Endothelial cell of umbilical vein (primary cell): ENCODE data around the gene U2AF2. TPM values are rescaled to one million over a fixed set of nuclear protein-coding genes. Genes with fewer than 3 reads are reported as not detected.

Source experiments
- BruUV-seq: library from RNA; stranded (reverse); fragments of 400-500 nt; replicated peaks from 2 replicates; lab custom pipeline; 2021; lab: Mats Ljungman, UMichigan
- CTCF ChIA-PET: fragments of 300-600, 350-600 bp; sonication (Branson Sonifier 250); formaldehyde crosslinking; loops from one replicate; lab custom pipeline; 2021; ENCODE audit warnings: antibody characterized with exemption, inconsistent platforms; lab: Charles Lee
- POLR2A ChIA-PET: fragments of 300-600, 350-600 bp; sonication (Branson Sonifier 250); formaldehyde crosslinking; loops from one replicate; lab custom pipeline; 2021; ENCODE audit warnings: antibody characterized with exemption, inconsistent platforms; lab: Charles Lee
- DNase-seq: peaks from one replicate; pipeline ENCODE4 v3.0.0-alpha.2; 2011; ENCODE audit warnings: low read depth, low spot score
- FAIRE-seq: peaks from 2 replicates; lab custom pipeline; 2011; peaks lifted over from hg19 to GRCh38; lab: Jason Lieb, UNC
- H2AFZ ChIP-seq: 2 replicates; pipeline ENCODE4 v1.6.0; 2012; ENCODE audit warnings: low read depth, low read length, control low read depth, inconsistent platforms
- H3K27ac ChIP-seq: 2 replicates; pipeline ENCODE4 v1.5.1; 2011; ENCODE audit warnings: low read depth, mild to moderate bottlenecking, control low read depth, low read length, moderate library complexity; ENCODE audit not compliant: insufficient read depth
- H3K27me3 ChIP-seq, 2 experiments: 2 replicates each; pipeline versions ENCODE4 v1.6.0 to v1.6.1; 2011; ENCODE audit warnings: low read length in 2 of 2, mixed read lengths in 1 of 2; ENCODE audit not compliant: control insufficient read depth in 2 of 2, insufficient read depth in 2 of 2
- H3K36me3 ChIP-seq, 2 experiments: 2 replicates in 1 of 2; 3 replicates in 1 of 2; pipeline ENCODE4 v1.5.1; 2011; ENCODE audit warnings: low read length in 2 of 2, mild to moderate bottlenecking in 1 of 2, moderate library complexity in 1 of 2; ENCODE audit not compliant: control insufficient read depth in 2 of 2, insufficient read depth in 2 of 2; ENCODE audit errors: extremely low read depth in 1 of 2
- H3K4me1 ChIP-seq: 3 replicates; pipeline ENCODE4 v1.5.1; 2011; ENCODE audit warnings: mild to moderate bottlenecking, low read length; ENCODE audit not compliant: control insufficient read depth, insufficient read depth; ENCODE audit errors: extremely low read depth
- H3K4me2 ChIP-seq: 2 replicates; pipeline ENCODE4 v1.6.1; 2011; ENCODE audit warnings: low read length, control low read depth, mixed read lengths; ENCODE audit not compliant: insufficient read depth
- H3K4me3 ChIP-seq, 3 experiments: fragments of 200-600 bp in 1 of 3; sonication (generic), shearing (Covaris generic) in 1 of 3; replicated peaks in 1 of 3; 2 replicates each; pipeline ENCODE4 v1.5.1; 2011 to 2016; ENCODE audit warnings: control low read depth in 3 of 3, low read length in 3 of 3, mild to moderate bottlenecking in 2 of 3, inconsistent platforms in 1 of 3, low read depth in 1 of 3, moderate library complexity in 1 of 3; ENCODE audit not compliant: insufficient read depth in 1 of 3
- H3K79me2 ChIP-seq: 2 replicates; pipeline ENCODE4 v1.6.0; 2012; ENCODE audit warnings: low read length, inconsistent platforms; ENCODE audit not compliant: control insufficient read depth, insufficient read depth
- H3K9ac ChIP-seq: replicated peaks from 2 replicates; pipeline ENCODE3; 2011; ENCODE audit warnings: low read length, control low read depth; ENCODE audit not compliant: insufficient read depth; ENCODE audit errors: extremely low read depth
- H3K9me1 ChIP-seq: replicated peaks from 3 replicates; pipeline ENCODE4 v1.6.0; 2011; ENCODE audit warnings: mild to moderate bottlenecking, low read length; ENCODE audit not compliant: control insufficient read depth, insufficient read depth; ENCODE audit errors: extremely low read depth
- H3K9me3 ChIP-seq: replicated peaks from 2 replicates; pipeline ENCODE4 v1.5.1; 2012; ENCODE audit warnings: low read length, inconsistent platforms; ENCODE audit not compliant: control insufficient read depth, insufficient read depth
- H4K20me1 ChIP-seq: replicated peaks from 2 replicates; pipeline ENCODE3; 2011; ENCODE audit warnings: mild to moderate bottlenecking, low read length; ENCODE audit not compliant: control insufficient read depth, insufficient read depth; ENCODE audit errors: extremely low read depth
- EZH2 ChIP-seq: IDR thresholded peaks from 2 replicates; pipeline ENCODE4 v1.6.1; 2012; ENCODE audit warnings: borderline replicate concordance, low read depth, mild to moderate bottlenecking, moderate library complexity, low read length, inconsistent platforms; ENCODE audit not compliant: severe bottlenecking
- FOS ChIP-seq: IDR thresholded peaks from 2 replicates; pipeline ENCODE4 v1.6.1; 2011; ENCODE audit warnings: mild to moderate bottlenecking, low read length, moderate library complexity, borderline replicate concordance; ENCODE audit not compliant: insufficient read depth
- GATA2 ChIP-seq: IDR thresholded peaks from 2 replicates; pipeline ENCODE4 v1.7.0; 2011; ENCODE audit warnings: low read depth, mild to moderate bottlenecking, moderate library complexity, mixed read lengths, low read length; ENCODE audit not compliant: insufficient read length, insufficient read depth
- JUN ChIP-seq: IDR thresholded peaks from 2 replicates; pipeline ENCODE4 v1.6.1; 2011; ENCODE audit warnings: borderline replicate concordance, low read depth; ENCODE audit not compliant: insufficient read length, insufficient read depth
- MAX ChIP-seq: IDR thresholded peaks from 2 replicates; pipeline ENCODE4 v1.6.1; 2011; ENCODE audit not compliant: insufficient read depth, insufficient read length
- MYC ChIP-seq: IDR thresholded peaks from one replicate; pipeline ENCODE4 v1.6.1; 2011; ENCODE audit warnings: mild to moderate bottlenecking, low read depth, low read length
- POLR2A ChIP-seq: IDR thresholded peaks from 2 replicates; pipeline ENCODE4 v1.6.1; 2012; ENCODE audit warnings: low read depth, mild to moderate bottlenecking, control low read depth, low read length
- POLR2AphosphoS5 ChIP-seq: IDR thresholded peaks from 2 replicates; pipeline ENCODE4 v1.6.1; 2012; ENCODE audit warnings: low read depth, mild to moderate bottlenecking, control low read depth, low read length, moderate library complexity; ENCODE audit not compliant: insufficient read depth
- dilution Hi-C: fragments of 300-500 bp; cut with MboI; formaldehyde crosslinking; loops from one replicate; pipeline ENCODE4 v1.15.0; 2019; ENCODE audit warnings: low sequenced_read_pairs; ENCODE audit not compliant: extremely low pct_ligation_motif_present
- intact Hi-C: fragments of 100-400 bp; cut with micrococcal nuclease; formaldehyde crosslinking; loops from one replicate; pipeline ENCODE4 v1.10.0; 2022
- polyA plus RNA-seq, 4 experiments: library from polyadenylated mRNA; depleted of rRNA in 3 of 4; stranded (reverse) in 3 of 4; unstranded in 1 of 4; fragments of >200 nt; gene quantifications; 2 replicates each; pipeline versions ENCODE4 v1.2.1 to v1.2.3, GENCODE V29; 2011 to 2012; ENCODE audit warnings: missing spikeins in 1 of 4
- total RNA-seq: library from RNA; stranded (reverse); gene quantifications from 2 replicates; pipeline ENCODE4 v1.2.3, GENCODE V29; 2021
- TF ChIP-seq, protein P1 (sequence below), 2 donors: IDR thresholded peaks; 1 replicate in 1 of 2; 2 replicates in 1 of 2; pipeline ENCODE4 v1.5.1; 2011; ENCODE audit warnings: low read length in 2 of 2, mild to moderate bottlenecking in 2 of 2, moderate library complexity in 2 of 2, control low read depth in 1 of 2, inconsistent platforms in 1 of 2, low read depth in 1 of 2; ENCODE audit not compliant: insufficient read depth in 1 of 2; ENCODE audit errors: extremely low read depth in 1 of 2

Gene U2AF2
- total and polyA plus RNA-seq, 2 donors (not counting 3 experiments of a cell fraction or from before 2014, with no cell fraction given), result 183 to 259 TPM

DNA sequence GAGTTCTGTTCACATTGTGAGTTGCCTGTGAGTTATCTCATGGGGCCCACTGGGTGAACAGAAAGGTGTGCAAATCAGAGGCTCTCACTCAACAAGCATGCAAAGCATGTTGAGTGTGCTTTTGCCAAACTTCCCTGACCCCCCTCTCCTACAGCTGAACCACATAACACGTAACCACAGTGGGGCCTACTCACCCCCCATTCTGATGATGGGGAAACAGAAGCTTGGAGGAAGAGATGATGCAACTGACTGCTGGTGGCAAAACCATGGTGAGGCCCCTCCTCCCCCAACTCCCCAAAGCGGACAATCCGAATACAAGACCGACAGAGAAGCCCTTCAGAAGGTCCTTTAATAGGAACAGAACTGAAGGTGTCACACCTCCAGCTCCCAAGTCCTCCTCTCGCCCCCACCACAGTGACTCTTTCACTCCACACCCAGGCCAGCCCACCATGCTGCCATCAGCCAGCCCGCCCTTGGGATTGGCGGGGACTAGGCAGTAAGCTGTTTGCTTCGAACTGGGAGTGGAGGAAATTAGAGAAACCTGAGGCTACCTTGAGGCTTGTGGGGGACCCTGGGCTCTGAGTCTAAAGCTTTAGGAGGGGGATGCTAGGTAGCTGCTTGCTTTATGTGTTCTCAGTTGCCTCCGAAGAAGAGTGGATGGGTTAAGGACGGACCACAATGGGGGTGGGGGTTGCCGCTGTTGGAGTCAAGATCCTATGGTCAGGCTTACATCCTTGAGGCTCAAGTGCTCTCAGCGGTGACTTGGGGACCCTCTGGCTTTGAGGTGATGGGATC, 34.2 kb upstream of the U2AF2 start:
- ChIA-PET POLR2A (no interaction called here), CTCF (interaction anchor here (1.2 to 1.4 kb wide), 2 partner anchors 11 to 12 kb away, joined by 3 read pairs; no protein-coding TSS in a partner anchor)
- dilution Hi-C loops, result no loop called here
- H4K20me1 ChIP-seq, result no peaks in the 10 kb centered on the region
- no peaks in the 10 kb centered on the region for H3K9me3 ChIP-seq
- intact Hi-C loops, result no loop called here
- FAIRE-seq (no peak), DNase-seq (no peak)
- no peak for TF ChIP-seq EZH2
- no peak for TF ChIP-seq JUN
- no peak for TF ChIP-seq MYC
- TF ChIP-seq POLR2A, result no peak
- TF ChIP-seq MAX, result no peak
- no peak for TF ChIP-seq POLR2AphosphoS5
- no peak for TF ChIP-seq GATA2
- TF ChIP-seq, protein P1, sequence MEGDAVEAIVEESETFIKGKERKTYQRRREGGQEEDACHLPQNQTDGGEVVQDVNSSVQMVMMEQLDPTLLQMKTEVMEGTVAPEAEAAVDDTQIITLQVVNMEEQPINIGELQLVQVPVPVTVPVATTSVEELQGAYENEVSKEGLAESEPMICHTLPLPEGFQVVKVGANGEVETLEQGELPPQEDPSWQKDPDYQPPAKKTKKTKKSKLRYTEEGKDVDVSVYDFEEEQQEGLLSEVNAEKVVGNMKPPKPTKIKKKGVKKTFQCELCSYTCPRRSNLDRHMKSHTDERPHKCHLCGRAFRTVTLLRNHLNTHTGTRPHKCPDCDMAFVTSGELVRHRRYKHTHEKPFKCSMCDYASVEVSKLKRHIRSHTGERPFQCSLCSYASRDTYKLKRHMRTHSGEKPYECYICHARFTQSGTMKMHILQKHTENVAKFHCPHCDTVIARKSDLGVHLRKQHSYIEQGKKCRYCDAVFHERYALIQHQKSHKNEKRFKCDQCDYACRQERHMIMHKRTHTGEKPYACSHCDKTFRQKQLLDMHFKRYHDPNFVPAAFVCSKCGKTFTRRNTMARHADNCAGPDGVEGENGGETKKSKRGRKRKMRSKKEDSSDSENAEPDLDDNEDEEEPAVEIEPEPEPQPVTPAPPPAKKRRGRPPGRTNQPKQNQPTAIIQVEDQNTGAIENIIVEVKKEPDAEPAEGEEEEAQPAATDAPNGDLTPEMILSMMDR (IDR thresholded peaks at IDR 0.05; ENCODE audit: extremely low read depth in 1 of 2, insufficient read depth in 1 of 2, low read depth in 1 of 2, low read length in 2 of 2), result no peak
- no peak for TF ChIP-seq FOS
- no peaks in the 10 kb centered on the region for H3K9me1 ChIP-seq
- H3K36me3 ChIP-seq, result peaks cover 0 to 12% of the 10 kb centered on the region in 2 experiments
- H3K27me3 ChIP-seq, result no peaks in the 10 kb centered on the region
- H2AFZ ChIP-seq, result no peak overlapping the region
- H3K4me1 ChIP-seq, result peaks cover 8% of the 10 kb centered on the region
- BruUV-seq, result no TSS peak
- no peak overlapping the region for H3K27ac ChIP-seq
- H3K4me2 ChIP-seq, result no peak overlapping the region
- H3K4me3 ChIP-seq, result no peak overlapping the region
- H3K9ac ChIP-seq, result no peak overlapping the region
- no peaks in the 10 kb centered on the region for H3K79me2 ChIP-seq
